Type B pancreatic cell (in vitro differentiated cells): ENCODE results near the gene DDX31. TPM values are rescaled to one million over a fixed set of nuclear protein-coding genes. Genes with fewer than 3 reads are reported as not detected.

Source experiments
- DNase-seq: peaks from one replicate; pipeline ENCODE4 v3.0.0; 2021; ENCODE audit warnings: mixed read lengths; ENCODE audit not compliant: unreplicated experiment; ENCODE audit errors: extremely low spot score
- H3K27ac Mint-ChIP-seq: 2 replicates; pipeline ENCODE4 v1.8.0; 2021; ENCODE audit warnings: mild to moderate bottlenecking, mixed read lengths
- H3K27me3 Mint-ChIP-seq: 2 replicates; pipeline ENCODE4 v1.8.0; 2021; ENCODE audit warnings: mixed read lengths
- H3K36me3 Mint-ChIP-seq: 2 replicates; pipeline ENCODE4 v1.8.0; 2021; ENCODE audit warnings: mixed read lengths
- H3K4me1 Mint-ChIP-seq: one replicate; pipeline ENCODE4 v1.8.0; 2021; ENCODE audit warnings: mixed read lengths; ENCODE audit not compliant: unreplicated experiment
- H3K4me3 Mint-ChIP-seq: 2 replicates; pipeline ENCODE4 v1.8.0; 2021; ENCODE audit warnings: mild to moderate bottlenecking, mixed read lengths
- H3K9me3 Mint-ChIP-seq: 2 replicates; pipeline ENCODE4 v1.8.0; 2021; ENCODE audit warnings: mixed read lengths
- CTCF ChIP-seq: fragments of 200-600 bp; sonication (generic); conservative IDR thresholded peaks from 2 replicates; pipeline ENCODE4 v1.5.0; 2021; ENCODE audit warnings: antibody characterized with exemption, mild to moderate bottlenecking
- total RNA-seq: library from RNA; stranded (reverse); gene quantifications from 2 replicates; pipeline ENCODE4 v1.2.1, GENCODE V29; 2021; ENCODE audit warnings: low replicate concordance

DDX31 gene
- total RNA-seq, 1 donor from 2014 or later: 19.6 TPM

- Mint-ChIP-seq H3K27ac (peak overlapping the region; percentile 89), H3K4me1 (peaks cover 3% of the 10 kb centered on the region), H3K36me3 (peaks cover 14% of the 10 kb centered on the region), H3K27me3 (no peaks in the 10 kb centered on the region), H3K4me3 (no peak overlapping the region), H3K9me3 (no peaks in the 10 kb centered on the region)
- DNase-seq: no peak
- TF ChIP-seq CTCF: no peak
These were observed 32.4 kb downstream of the DDX31 start for GRCh38 chr9:132637351-132637750.

GRCh38 chr9:132634327-132634726 is 35.5 kb downstream of the DDX31 start:
- Mint-ChIP-seq H3K9me3 (no peaks in the 10 kb centered on the region), H3K4me1 (peaks cover 3% of the 10 kb centered on the region), H3K27me3 (no peaks in the 10 kb centered on the region), H3K36me3 (peaks cover 12% of the 10 kb centered on the region), H3K4me3 (no peak overlapping the region), H3K27ac (no peak overlapping the region)
- TF ChIP-seq CTCF: no peak
- DNase-seq: no peak

- TF ChIP-seq CTCF: no peak
- Mint-ChIP-seq H3K27me3 (no peaks in the 10 kb centered on the region), H3K27ac (no peak overlapping the region), H3K36me3 (peaks cover 20% of the 10 kb centered on the region), H3K9me3 (no peaks in the 10 kb centered on the region), H3K4me3 (no peak overlapping the region), H3K4me1 (peaks cover 3% of the 10 kb centered on the region)
- no peak for DNase-seq
These were observed 37.2 kb downstream of the DDX31 start for GRCh38 chr9:132632413-132633129.

GRCh38 chr9:132631685-132632084 is 38.1 kb downstream of the DDX31 start:
- peaks cover 20% of the 10 kb centered on the region for H3K36me3 Mint-ChIP-seq
- no peak overlapping the region for H3K27ac Mint-ChIP-seq
- H3K4me3 Mint-ChIP-seq: no peak overlapping the region
- TF ChIP-seq CTCF: no peak
- H3K4me1 Mint-ChIP-seq: no peaks in the 10 kb centered on the region
- no peak for DNase-seq
- no peaks in the 10 kb centered on the region for H3K9me3 Mint-ChIP-seq
- H3K27me3 Mint-ChIP-seq: no peaks in the 10 kb centered on the region

- Mint-ChIP-seq H3K4me3 (no peak overlapping the region), H3K27me3 (no peaks in the 10 kb centered on the region), H3K4me1 (no peaks in the 10 kb centered on the region), H3K9me3 (no peaks in the 10 kb centered on the region), H3K27ac (no peak overlapping the region), H3K36me3 (peaks cover 20% of the 10 kb centered on the region)
- no peak for TF ChIP-seq CTCF
- no peak for DNase-seq
These were observed 38.5 kb downstream of the DDX31 start for GRCh38 chr9:132631280-132631679.

GRCh38 chr9:132630811-132631210 is 39.0 kb downstream of the DDX31 start:
- Mint-ChIP-seq H3K27ac (no peak overlapping the region), H3K4me3 (no peak overlapping the region), H3K4me1 (no peaks in the 10 kb centered on the region), H3K36me3 (peaks cover 20% of the 10 kb centered on the region), H3K27me3 (no peaks in the 10 kb centered on the region), H3K9me3 (no peaks in the 10 kb centered on the region)
- no peak for TF ChIP-seq CTCF
- DNase-seq: no peak
